Measurements from ENCODE around the gene SMIM44. TPM values are rescaled to one million over a fixed set of nuclear protein-coding genes. Genes with fewer than 3 reads are reported as not detected.

Gene SMIM44
- total RNA-seq, 4 donors from 2014 or later = not detected

- Histone ChIP-seq H3K36me3 (peaks cover 0 to 80% of the 10 kb centered on the region in 2 donors), H3K27me3 (no peaks in the 10 kb centered on the region), H3K9me3 (no peaks in the 10 kb centered on the region), H3K27ac (peak overlapping the region; percentile 3 to 92 (median 86)), H3K4me1 (peaks cover 4 to 96% (median 50%) of the 10 kb centered on the region in 3 donors), H3K4me3 (no peak overlapping the region)
- 60 to 65% methylated on average over 1 to 5 of the region's 15 CpGs for WGBS, 2 donors (ENCODE audit: low coverage in 1 of 2)
- peak; percentile 9 for ATAC-seq
- TF ChIP-seq POLR2A (IDR thresholded peaks at IDR 0.05) (no peak), EP300 (IDR thresholded peaks at IDR 0.05) (no peak), CTCF (IDR thresholded peaks at IDR 0.05) (no peak), POLR2AphosphoS5 (IDR thresholded peaks at IDR 0.05) (no peak)
Measured at GRCh38 chr19:3459965-3460582, 23.2 kb downstream of the SMIM44 start.

- no peak for TF ChIP-seq POLR2A (IDR thresholded peaks at IDR 0.05)
- TF ChIP-seq EP300 (IDR thresholded peaks at IDR 0.05) = peak; percentile 26
- TF ChIP-seq CTCF (IDR thresholded peaks at IDR 0.05) = no peak
- TF ChIP-seq POLR2AphosphoS5 (IDR thresholded peaks at IDR 0.05) = peak; percentile 71
- peaks cover 0 to 85% of the 10 kb centered on the region in 2 donors for H3K36me3 ChIP-seq
- H3K9me3 ChIP-seq = no peaks in the 10 kb centered on the region
- peaks cover 4 to 96% (median 45%) of the 10 kb centered on the region in 3 donors for H3K4me1 ChIP-seq
- ATAC-seq = peak; percentile 91
- H3K27me3 ChIP-seq = no peaks in the 10 kb centered on the region
- H3K4me3 ChIP-seq = peak overlapping the region in 1 of 2 donors; percentile 22
- 14 to 47% methylated on average over 3 to 12 of the region's 26 CpGs for WGBS, 2 donors (ENCODE audit: low coverage in 1 of 2)
- H3K27ac ChIP-seq = peak overlapping the region; percentile 12 to 92 (median 86)
Measured at GRCh38 chr19:3459089-3459881, 24.0 kb downstream of the SMIM44 start.

GRCh38 chr19:3458229-3459088 lies 24.8 kb downstream of the SMIM44 start:
- peak overlapping the region in 1 of 2 donors; percentile 22 for H3K4me3 ChIP-seq
- no peaks in the 10 kb centered on the region for H3K27me3 ChIP-seq
- TF ChIP-seq POLR2AphosphoS5 (IDR thresholded peaks at IDR 0.05) (no peak), CTCF (IDR thresholded peaks at IDR 0.05) (no peak)
- H3K27ac ChIP-seq = peak overlapping the region; percentile 12 to 92 (median 86)
- WGBS, 2 donors (ENCODE audit: low coverage in 1 of 2) = 33% methylated on average over 6 of the region's 19 CpGs; no CpG with 5 or more reads in 1 of the 2 donors
- no peaks in the 10 kb centered on the region for H3K9me3 ChIP-seq
- no peak for ATAC-seq
- H3K4me1 ChIP-seq = peaks cover 0 to 96% (median 38%) of the 10 kb centered on the region in 3 donors
- H3K36me3 ChIP-seq = peaks cover 0 to 85% of the 10 kb centered on the region in 2 donors

- TF ChIP-seq EP300 (IDR thresholded peaks at IDR 0.05) = no peak
- peaks cover 0 to 85% of the 10 kb centered on the region in 2 donors for H3K36me3 ChIP-seq
- H3K9me3 ChIP-seq = no peaks in the 10 kb centered on the region
- H3K4me3 ChIP-seq = no peak overlapping the region
- 48% methylated on average over 6 of the region's 22 CpGs; no CpG with 5 or more reads in 1 of the 2 donors for WGBS, 2 donors (ENCODE audit: low coverage in 1 of 2)
- H3K27me3 ChIP-seq = no peaks in the 10 kb centered on the region
- H3K4me1 ChIP-seq = peaks cover 0 to 92% (median 31%) of the 10 kb centered on the region in 3 donors
- peak; percentile 9 for ATAC-seq
- peak overlapping the region; percentile 12 to 92 (median 86) for H3K27ac ChIP-seq
Measured at GRCh38 chr19:3457528-3458228, 25.6 kb downstream of the SMIM44 start.
